GM18502 (cell line): ENCODE measurements around the gene IFNA4.
"Not testable (repeated sequence)": the region's sequence is repeated elsewhere in the genome, so short reads cannot be mapped to it uniquely, and the experiment has no call there.

Source experiments
- ATAC-seq: cut with Tn5 transposase; IDR thresholded peaks from one replicate; pipeline ENCODE4 v1.9.1; 2021; ENCODE audit warnings: mild to moderate bottlenecking; ENCODE audit not compliant: unreplicated experiment, poor library complexity

The IFNA4 gene

DNA sequence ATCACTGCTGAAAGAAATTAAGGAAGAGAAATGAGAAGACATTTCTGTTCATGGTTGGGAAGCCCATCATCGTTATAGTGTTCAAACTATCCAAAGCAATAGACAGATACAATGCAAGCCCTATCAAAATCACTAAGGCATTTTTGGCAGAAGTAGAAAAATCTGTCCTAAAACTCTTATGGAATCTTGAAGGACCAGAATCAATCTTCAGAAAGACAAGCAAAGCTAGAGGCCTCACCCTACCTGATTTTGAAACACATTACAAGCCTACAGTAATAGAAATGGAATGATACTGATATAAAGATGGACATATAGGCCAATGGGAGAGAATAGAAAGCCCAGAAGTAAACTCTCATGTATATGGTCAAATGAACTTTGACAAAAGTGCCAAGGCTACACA lies 16.0 kb downstream of the IFNA4 start:
- ATAC-seq, result no peak

DNA sequence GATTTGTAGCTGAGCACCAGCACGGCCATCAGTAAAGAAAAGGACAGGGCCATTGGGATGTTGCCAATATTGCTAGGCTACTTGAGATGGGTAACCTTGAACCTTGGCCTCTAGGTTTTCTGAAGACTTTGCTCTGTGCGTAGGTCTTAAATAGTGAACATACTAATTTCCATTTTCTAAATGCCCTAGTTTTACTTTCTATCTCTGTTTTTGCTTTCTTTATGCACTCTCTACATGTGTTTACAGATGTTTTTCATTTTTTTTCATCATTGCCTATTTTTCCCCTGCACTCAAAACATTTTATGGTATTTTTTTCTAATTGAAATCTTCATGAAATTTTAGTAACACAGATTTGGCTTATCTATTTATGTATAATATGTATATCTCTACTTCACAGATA lies 20.8 kb downstream of the IFNA4 start, which contains the start of gene IFNA21:
TSS of gene IFNA21 (minus strand) at position 101 of the 400 bp plus-strand sequence. CDS start at position 53, 48 bp downstream.
- ATAC-seq, result not testable (repeated sequence)

DNA sequence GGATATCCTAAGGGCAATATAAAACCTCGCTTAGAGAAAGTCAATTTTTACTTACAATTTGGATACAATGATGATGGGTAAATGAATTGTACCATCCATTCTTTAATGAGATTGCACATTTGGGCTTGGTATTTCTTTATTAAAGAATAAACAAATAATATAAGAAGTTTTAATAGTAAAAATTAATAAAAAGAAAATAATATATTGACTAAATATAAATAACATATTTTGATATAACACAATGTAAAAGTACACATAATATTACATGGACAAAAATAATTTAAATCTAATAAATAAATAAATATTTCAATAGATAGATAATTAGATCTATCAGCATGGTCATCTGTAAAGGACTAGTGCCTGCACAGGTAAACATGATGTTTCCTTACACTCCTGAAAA lies 21.9 kb downstream of the IFNA4 start:
- ATAC-seq, result no peak

DNA sequence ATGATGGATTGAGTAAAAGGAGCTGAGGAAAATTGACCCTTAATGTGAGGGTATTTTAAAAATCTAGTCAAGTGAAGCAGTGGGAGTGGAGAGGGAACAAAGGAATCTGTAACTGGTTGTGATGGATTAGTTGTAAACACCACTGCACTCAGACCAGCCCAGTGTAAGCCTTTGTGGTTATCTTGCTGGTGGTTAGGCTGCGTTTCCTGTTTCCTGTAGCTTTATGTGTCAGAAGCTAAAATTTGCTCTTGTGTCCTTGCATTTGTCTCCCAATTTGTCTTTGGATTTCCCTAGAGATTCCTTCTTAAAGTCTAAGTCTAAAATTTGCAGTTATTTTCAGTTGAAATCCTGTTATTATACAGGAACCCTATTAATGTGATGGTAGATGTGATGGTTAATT lies 27.2 kb downstream of the IFNA4 start:
- peak; percentile 97 for ATAC-seq

DNA sequence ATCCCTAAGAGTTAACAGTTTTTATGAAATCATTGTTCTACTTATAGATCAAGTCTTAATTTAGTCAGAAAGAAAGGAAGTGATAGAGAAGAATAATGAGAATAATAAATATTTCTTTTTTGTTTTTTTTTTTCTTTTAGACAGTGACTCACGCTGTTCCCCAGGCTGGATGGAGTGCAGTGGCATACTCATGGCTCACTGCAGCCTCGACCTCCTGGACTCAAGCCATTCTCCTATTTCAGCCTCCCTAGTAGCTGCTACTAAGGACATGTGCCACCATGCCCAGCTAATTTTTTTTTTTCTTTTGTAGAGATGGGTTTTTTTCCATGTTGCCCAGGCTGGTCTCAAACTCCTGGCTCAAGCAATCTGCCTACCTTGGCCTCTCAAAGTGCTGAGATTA lies 31.9 kb downstream of the IFNA4 start:
- ATAC-seq, result no peak

DNA sequence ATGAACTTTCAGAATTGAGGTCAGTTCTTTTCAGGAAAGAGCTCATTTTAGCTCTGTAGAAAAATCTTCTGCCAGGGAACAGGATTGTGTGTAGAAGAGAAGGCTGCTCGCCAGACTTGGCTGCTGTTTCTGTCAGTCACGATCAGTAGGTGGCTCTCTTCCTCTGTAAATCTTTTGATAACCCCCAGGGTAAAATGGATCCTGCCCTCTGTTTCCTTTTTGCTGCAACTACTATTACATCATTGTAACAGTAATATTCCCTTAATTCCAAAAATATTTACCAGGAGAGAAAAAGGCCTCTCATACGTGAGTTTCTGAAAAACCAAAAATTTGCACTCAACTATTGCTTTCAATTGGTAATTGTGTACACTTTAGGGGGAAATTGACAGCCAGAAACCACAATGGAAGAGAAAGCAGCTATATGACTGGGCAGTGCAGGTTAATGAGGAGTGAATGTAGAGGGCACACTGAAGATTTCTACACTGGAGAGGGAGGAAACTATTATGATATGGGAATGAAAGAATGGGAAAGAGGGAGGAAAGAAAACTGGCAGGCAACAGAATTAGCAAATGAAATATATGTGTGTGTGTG lies 33.3 kb downstream of the IFNA4 start:
- peak; percentile 89 for ATAC-seq

DNA sequence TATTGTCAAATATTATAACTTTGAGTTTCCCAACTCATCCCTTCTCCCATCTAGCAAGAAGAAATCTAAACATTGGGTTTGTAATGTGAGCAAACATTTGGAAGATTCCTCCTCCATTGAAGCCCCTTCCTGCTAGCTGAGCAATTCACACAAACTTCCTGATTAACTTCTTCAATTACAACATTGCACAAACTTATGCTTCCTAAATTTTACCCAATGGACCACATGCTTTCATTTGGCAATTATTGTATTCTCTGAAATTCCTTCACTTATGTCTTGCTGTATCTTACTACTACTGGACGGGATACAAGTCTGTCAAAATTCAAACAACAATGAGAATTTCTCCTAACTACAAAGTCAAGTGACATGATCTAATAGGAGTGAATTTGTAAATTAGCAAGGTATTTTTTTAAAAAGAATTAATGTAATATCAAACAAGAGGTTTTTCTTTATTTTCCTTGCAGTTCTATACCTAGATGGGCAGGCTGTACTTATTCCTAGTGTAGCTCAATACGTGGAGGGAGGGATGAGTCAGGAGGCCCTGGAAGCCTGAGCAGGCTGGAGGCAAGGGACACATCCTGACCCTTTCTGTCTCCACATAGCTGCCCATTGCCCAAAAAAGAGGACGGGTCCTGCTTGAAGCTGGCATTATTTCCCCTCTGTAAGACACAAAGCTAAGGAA lies 33.9 kb downstream of the IFNA4 start:
- ATAC-seq, result peak; percentile 37

DNA sequence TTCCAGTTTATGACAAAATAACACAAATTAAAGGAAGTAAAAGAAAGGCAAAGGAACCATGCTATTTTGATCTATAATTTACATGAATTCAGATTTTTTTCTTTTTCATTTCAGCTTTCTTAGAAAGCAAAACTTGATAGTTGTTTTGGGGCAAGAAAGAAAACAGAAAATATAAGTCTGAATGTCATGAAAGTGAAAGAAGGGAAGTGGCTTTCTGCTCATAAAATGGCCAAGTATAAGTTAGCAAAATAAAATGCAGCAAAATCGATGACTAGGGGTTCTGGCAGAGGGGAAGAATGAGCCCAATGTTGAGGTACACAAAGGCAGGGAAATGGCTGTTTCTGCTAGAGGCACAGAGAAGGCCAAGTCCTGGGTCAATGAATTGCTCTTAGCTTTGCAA lies 42.8 kb downstream of the IFNA4 start:
- ATAC-seq, result peak; percentile 79

DNA sequence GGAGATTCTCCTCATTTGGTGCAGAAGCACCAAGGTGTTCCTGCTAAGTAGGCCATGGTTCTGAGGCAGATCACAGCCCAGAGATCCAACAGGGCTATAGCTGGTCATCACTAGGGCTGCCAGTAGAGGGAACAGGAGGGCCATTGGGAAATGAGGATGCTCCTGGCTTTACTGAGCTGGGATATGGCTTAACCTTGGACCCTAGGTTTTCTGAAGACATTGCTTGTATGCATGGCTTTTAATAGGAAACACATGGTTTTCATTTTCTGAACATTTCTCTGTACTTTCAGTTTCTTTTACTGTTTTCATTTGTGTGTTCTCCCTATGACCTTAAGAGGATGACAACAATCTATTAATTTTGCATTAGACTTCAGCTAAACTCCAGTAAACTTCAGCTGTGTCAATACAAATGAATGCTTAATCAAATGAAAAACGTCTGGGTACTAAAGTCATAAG lies 45.9 kb downstream of the IFNA4 start, which contains the start of gene IFNW1:
TSS of gene IFNW1 (minus strand) at position 406 of the 456 bp plus-strand sequence. CDS start at position 144, 262 bp downstream.
- peak; percentile 58 for ATAC-seq

DNA sequence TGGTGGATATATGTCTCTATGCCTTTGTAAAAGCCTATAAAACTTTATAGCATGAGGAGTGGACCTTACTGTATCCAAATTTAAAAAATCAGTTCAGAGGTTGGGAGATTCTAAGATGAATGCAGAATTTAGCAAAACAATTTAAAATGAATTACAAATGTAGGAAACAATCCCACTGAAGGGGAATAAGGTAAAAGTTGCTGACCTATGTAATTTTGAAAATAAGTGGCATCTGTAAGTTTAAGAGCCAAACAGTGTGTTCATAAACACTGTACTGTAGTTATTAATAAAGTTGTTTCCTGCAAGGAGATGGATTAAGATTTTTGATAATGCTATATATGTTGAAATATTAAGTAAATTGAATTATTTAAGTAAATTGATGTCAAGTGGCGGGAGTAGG lies 50.4 kb downstream of the IFNA4 start:
- ATAC-seq, result no peak
